Memory B cell (primary cell): ENCODE results near the gene CCR8.
A peak's percentile ranks its signal among the peaks of the same experiment; 100 is the strongest.
"Not testable (repeated sequence)": the region's sequence is repeated elsewhere in the genome, so short reads cannot be mapped to it uniquely, and the experiment has no call there.

Experiments
- ATAC-seq: fragments of 150-1000 bp; cut with Tn5 transposase; 2 replicates; pipeline ENCODE4 v1.10.0; 2021; ENCODE audit warnings: low read depth, mild to moderate bottlenecking, moderate library complexity
- DNase-seq, 2 donors: peaks; one replicate each; pipeline ENCODE4 v3.0.0; 2022; ENCODE audit warnings: low spot score in 2 of 2
- H3K27ac Mint-ChIP-seq: one replicate; pipeline ENCODE4 v1.8.0; 2022; ENCODE audit warnings: mild to moderate bottlenecking, moderate library complexity, mixed read lengths
- H3K27me3 Mint-ChIP-seq: one replicate; pipeline ENCODE4 v1.8.0; 2022; ENCODE audit warnings: mixed read lengths
- H3K36me3 Mint-ChIP-seq: one replicate; pipeline ENCODE4 v1.8.0; 2022; ENCODE audit warnings: mild to moderate bottlenecking, mixed read lengths
- H3K4me1 Mint-ChIP-seq: one replicate; pipeline ENCODE4 v1.8.0; 2022; ENCODE audit warnings: mixed read lengths
- H3K4me3 Mint-ChIP-seq: one replicate; pipeline ENCODE4 v1.8.0; 2022; ENCODE audit warnings: mild to moderate bottlenecking, moderate library complexity, mixed read lengths
- H3K9me3 Mint-ChIP-seq: one replicate; pipeline ENCODE4 v1.8.0; 2022; ENCODE audit warnings: mixed read lengths

Gene CCR8

GRCh38 chr3:39349080-39349479, 19.6 kb downstream of the CCR8 start:
- no peaks in the 10 kb centered on the region for H3K27me3 Mint-ChIP-seq
- no peak overlapping the region for H3K4me3 Mint-ChIP-seq
- DNase-seq (no peak), ATAC-seq (no peak)
- H3K27ac Mint-ChIP-seq, result no peak overlapping the region
- H3K36me3 Mint-ChIP-seq, result no peaks in the 10 kb centered on the region
- no peaks in the 10 kb centered on the region for H3K4me1 Mint-ChIP-seq
- no peaks in the 10 kb centered on the region for H3K9me3 Mint-ChIP-seq

DNA sequence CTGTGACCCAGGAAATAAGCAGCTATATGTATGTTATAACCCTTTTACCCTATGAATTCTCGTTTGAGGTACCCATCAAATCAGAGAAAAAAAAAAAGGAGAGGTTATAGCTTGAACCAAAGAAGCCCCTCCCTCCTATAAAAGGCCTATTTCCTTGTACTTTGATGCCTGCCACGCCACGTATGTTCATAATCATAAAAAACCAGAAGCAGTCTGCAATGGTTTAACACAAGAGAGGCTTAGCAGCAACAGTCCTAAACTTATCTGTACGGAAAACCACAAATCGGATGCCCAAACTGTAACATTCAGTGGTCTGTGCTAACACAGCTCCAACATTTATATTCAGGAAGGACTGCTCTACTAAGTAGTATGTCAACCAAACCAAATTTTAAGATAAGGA, 21.2 kb downstream of the CCR8 start:
- Mint-ChIP-seq H3K4me3 (no peak overlapping the region), H3K27ac (no peak overlapping the region)

DNA sequence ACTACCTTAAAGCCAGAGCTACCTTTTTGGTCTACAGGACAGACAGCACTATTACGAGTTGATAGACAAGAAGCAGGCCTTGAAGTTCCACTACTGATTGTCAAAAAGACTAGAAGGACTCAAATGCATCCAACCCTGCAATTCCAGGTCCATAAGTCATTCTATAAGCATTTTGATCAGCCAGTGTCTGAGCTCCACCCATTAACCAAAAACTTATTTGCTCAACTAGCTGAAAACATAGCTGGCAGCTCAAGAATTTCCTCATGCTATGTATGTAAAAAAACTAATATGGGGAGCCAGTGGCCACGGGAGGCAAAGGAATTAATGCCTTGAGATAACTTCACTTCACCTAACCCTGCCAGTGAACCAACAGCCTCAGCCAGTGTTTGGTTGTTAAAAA, 21.6 kb downstream of the CCR8 start:
- not testable (repeated sequence) for H3K4me3 Mint-ChIP-seq, H3K4me1 Mint-ChIP-seq, H3K9me3 Mint-ChIP-seq, H3K27me3 Mint-ChIP-seq, ATAC-seq, DNase-seq, H3K27ac Mint-ChIP-seq, H3K36me3 Mint-ChIP-seq

More for the DNA sequence above, 21.2 kb downstream of the CCR8 start:
- DNase-seq (no peak), ATAC-seq (no peak)
- H3K36me3 Mint-ChIP-seq, result no peaks in the 10 kb centered on the region
- no peaks in the 10 kb centered on the region for H3K4me1 Mint-ChIP-seq
- H3K27me3 Mint-ChIP-seq, result no peaks in the 10 kb centered on the region
- no peaks in the 10 kb centered on the region for H3K9me3 Mint-ChIP-seq

- DNase-seq, ATAC-seq, H3K4me1 Mint-ChIP-seq, H3K4me3 Mint-ChIP-seq, H3K27me3 Mint-ChIP-seq, H3K36me3 Mint-ChIP-seq, H3K27ac Mint-ChIP-seq, H3K9me3 Mint-ChIP-seq: not testable (repeated sequence)
These were observed 23.8 kb downstream of the CCR8 start for GRCh38 chr3:39353168-39353927.

DNA sequence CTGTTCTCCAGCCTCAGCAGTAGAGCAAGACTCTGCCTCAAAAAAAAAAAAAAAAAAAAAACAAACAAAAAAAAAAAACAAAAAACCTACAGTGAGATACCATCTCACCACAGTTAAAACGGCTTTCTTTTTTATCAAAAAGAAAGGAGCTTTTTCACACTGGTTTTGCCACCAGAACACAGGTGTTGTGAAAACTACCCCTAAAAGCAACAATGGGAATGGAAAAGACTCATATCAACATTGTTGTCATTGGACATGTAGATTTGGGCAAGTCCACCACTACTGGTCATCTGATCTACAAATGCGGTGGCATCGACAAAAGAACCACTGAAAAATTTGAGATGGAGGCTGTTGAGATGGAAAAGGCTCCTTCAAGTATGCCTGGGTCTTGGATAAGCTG, 28.8 kb downstream of the CCR8 start:
- no peak for ATAC-seq
- no peak overlapping the region for H3K27ac Mint-ChIP-seq
- no peaks in the 10 kb centered on the region for H3K36me3 Mint-ChIP-seq
- H3K4me3 Mint-ChIP-seq, result no peak overlapping the region
- H3K4me1 Mint-ChIP-seq, result peaks cover 7% of the 10 kb centered on the region
- no peaks in the 10 kb centered on the region for H3K27me3 Mint-ChIP-seq
- no peaks in the 10 kb centered on the region for H3K9me3 Mint-ChIP-seq
- DNase-seq, result no peak

GRCh38 chr3:39361252-39361927, 31.9 kb downstream of the CCR8 start:
- H3K27me3 Mint-ChIP-seq, result no peaks in the 10 kb centered on the region

GRCh38 chr3:39362192-39362591, 32.7 kb downstream of the CCR8 start:
- Mint-ChIP-seq H3K36me3 (no peaks in the 10 kb centered on the region), H3K4me3 (no peak overlapping the region), H3K4me1 (peaks cover 7% of the 10 kb centered on the region), H3K27me3 (no peaks in the 10 kb centered on the region), H3K27ac (no peak overlapping the region), H3K9me3 (no peaks in the 10 kb centered on the region)
- no peak for ATAC-seq
- no peak for DNase-seq

More at GRCh38 chr3:39361252-39361927, 31.9 kb downstream of the CCR8 start:
- Mint-ChIP-seq H3K27ac (no peak overlapping the region), H3K36me3 (no peaks in the 10 kb centered on the region), H3K4me1 (peaks cover 7% of the 10 kb centered on the region), H3K9me3 (no peaks in the 10 kb centered on the region), H3K4me3 (no peak overlapping the region)
- DNase-seq, result no peak
- no peak for ATAC-seq

DNA sequence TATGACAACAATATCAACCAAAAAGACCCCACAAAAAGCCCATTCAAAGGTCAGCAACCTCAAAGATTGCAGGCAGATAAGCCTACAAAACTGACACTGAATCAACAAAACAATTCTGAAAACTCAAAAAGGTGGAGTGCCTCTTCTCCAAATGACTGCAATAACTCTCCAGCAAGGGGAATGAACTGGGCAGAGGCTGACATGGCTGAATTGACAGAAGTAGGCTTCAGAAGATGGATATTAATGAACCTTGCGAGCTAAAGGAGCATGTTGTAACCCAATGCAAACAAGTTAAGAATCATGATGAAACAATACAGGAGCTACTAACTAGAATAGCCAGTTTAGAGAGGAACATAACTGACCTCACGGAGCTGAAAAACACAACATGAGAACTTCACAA, 33.3 kb downstream of the CCR8 start:
- no peak for ATAC-seq
- Mint-ChIP-seq H3K27ac (no peak overlapping the region), H3K9me3 (no peaks in the 10 kb centered on the region), H3K4me1 (peaks cover 7% of the 10 kb centered on the region), H3K4me3 (no peak overlapping the region), H3K27me3 (no peaks in the 10 kb centered on the region), H3K36me3 (no peaks in the 10 kb centered on the region)
- DNase-seq, result no peak

- H3K27me3 Mint-ChIP-seq, DNase-seq, H3K4me3 Mint-ChIP-seq, H3K36me3 Mint-ChIP-seq, H3K9me3 Mint-ChIP-seq, ATAC-seq, H3K27ac Mint-ChIP-seq, H3K4me1 Mint-ChIP-seq: not testable (repeated sequence)
These were observed 40.9 kb downstream of the CCR8 start for GRCh38 chr3:39370450-39370849.

- no peaks in the 10 kb centered on the region for H3K9me3 Mint-ChIP-seq
- H3K27ac Mint-ChIP-seq, result no peak overlapping the region
- ATAC-seq (no peak), DNase-seq (no peak)
- H3K36me3 Mint-ChIP-seq, result peaks cover 1% of the 10 kb centered on the region
- peaks cover 5% of the 10 kb centered on the region for H3K4me1 Mint-ChIP-seq
- peaks cover 6% of the 10 kb centered on the region for H3K27me3 Mint-ChIP-seq
- no peak overlapping the region for H3K4me3 Mint-ChIP-seq
These were observed 43.3 kb downstream of the CCR8 start for GRCh38 chr3:39372833-39373232.

- Mint-ChIP-seq H3K36me3 (no peaks in the 10 kb centered on the region), H3K27me3 (peaks cover 4% of the 10 kb centered on the region), H3K27ac (no peak overlapping the region), H3K9me3 (no peaks in the 10 kb centered on the region), H3K4me3 (no peak overlapping the region), H3K4me1 (peaks cover 8% of the 10 kb centered on the region)
- ATAC-seq (no peak), DNase-seq (no peak)
These were observed 47.6 kb downstream of the CCR8 start for GRCh38 chr3:39376959-39377634.

DNA sequence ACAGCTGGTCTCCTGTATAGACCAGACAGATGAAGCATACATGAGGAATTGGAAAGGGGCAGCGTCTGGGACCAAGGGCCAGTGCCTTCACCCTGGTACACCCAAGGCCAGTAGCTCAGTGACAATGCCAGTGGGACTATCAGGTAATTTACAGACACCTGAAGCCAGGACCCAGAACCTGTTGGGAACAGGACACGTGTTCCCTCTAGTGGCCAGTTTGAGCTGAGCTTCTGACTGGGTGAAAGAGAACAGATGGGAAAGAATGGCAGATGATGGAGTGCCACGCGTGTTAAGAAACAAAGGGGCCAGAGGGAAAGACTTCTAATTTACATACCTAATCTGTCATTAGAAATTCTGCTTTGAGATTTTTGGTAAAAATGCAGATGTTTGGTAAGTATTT, 48.6 kb downstream of the CCR8 start:
- Mint-ChIP-seq H3K27ac (no peak overlapping the region), H3K36me3 (no peaks in the 10 kb centered on the region), H3K27me3 (peaks cover under 1% of the 10 kb centered on the region), H3K4me3 (no peak overlapping the region), H3K9me3 (no peaks in the 10 kb centered on the region), H3K4me1 (peaks cover 8% of the 10 kb centered on the region)
- ATAC-seq (peak; percentile 82), DNase-seq (peak; percentile 42 to 48)

DNA sequence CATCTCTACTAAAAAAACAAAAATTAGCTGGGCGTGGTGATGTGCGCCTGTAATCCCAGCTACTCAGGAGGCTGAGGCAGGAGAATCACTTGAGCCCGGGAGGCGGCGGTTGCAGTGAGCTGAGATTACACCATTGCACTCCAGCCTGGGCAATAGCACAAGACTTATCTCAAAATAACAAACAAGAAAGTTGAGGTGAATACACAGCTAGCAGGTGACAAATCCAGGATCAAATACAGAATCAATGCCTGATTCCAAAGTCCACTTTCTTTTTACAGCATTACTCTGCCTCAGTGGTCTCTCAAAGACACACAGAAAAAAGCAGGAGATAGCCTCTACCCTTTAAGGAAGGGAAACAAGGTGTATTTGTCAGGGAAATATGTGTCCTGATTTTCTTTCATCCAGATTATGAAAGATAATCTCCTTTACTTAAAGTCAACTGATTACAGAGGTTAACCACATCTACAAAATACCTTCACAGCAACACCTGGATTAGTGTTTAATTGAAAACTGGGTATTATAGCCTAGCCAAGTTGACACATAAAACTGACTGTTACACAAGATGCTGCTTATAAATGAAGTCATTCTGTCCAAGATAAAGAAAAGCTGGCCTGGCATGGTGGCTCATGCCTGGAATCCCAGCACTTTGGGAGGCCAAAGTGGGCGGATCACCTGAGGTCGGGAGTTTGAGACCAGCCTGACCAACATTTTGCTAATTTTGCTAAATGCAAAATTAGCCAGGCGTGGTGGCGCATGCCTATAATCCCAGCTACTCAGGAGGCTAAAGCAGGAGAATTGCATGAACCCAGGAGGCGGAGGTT, 49.7 kb downstream of the CCR8 start:
- H3K4me3 Mint-ChIP-seq, result no peak overlapping the region
- H3K27me3 Mint-ChIP-seq, result no peaks in the 10 kb centered on the region
- DNase-seq, result no peak
- H3K4me1 Mint-ChIP-seq, result peaks cover 8% of the 10 kb centered on the region
- no peaks in the 10 kb centered on the region for H3K9me3 Mint-ChIP-seq
- H3K36me3 Mint-ChIP-seq, result no peaks in the 10 kb centered on the region
- H3K27ac Mint-ChIP-seq, result no peak overlapping the region
- no peak for ATAC-seq

GRCh38 chr3:39379778-39380155, 50.3 kb downstream of the CCR8 start:
- H3K36me3 Mint-ChIP-seq, result no peaks in the 10 kb centered on the region
- DNase-seq, result no peak
- peaks cover 8% of the 10 kb centered on the region for H3K4me1 Mint-ChIP-seq
- H3K9me3 Mint-ChIP-seq, result no peaks in the 10 kb centered on the region
- no peak for ATAC-seq
- no peak overlapping the region for H3K4me3 Mint-ChIP-seq
- H3K27ac Mint-ChIP-seq, result no peak overlapping the region
- H3K27me3 Mint-ChIP-seq, result no peaks in the 10 kb centered on the region
